Liver (tissue), 9 donors: ENCODE data around the gene NOS1AP. TPM values are rescaled to one million over a fixed set of nuclear protein-coding genes. Genes with fewer than 3 reads are reported as not detected.

Experiments
- DNase-seq: peaks from one replicate; pipeline ENCODE4 v3.0.0-alpha.2; 2017; ENCODE audit warnings: low spot score
- H3K27ac ChIP-seq, 2 donors: one replicate each; pipeline ENCODE4 v1.7.0; 2013; ENCODE audit warnings: inconsistent platforms in 2 of 2, low read length in 2 of 2, control low read depth in 1 of 2, low read depth in 1 of 2, mild to moderate bottlenecking in 1 of 2
- H3K27me3 ChIP-seq, 4 donors: one replicate each; pipeline versions ENCODE4 v1.6.1 to v1.7.0; 2013; ENCODE audit warnings: low read length in 3 of 4, inconsistent platforms in 1 of 4, mild to moderate bottlenecking in 1 of 4, moderate library complexity in 1 of 4; ENCODE audit not compliant: control insufficient read depth in 4 of 4, insufficient read depth in 4 of 4
- H3K36me3 ChIP-seq, 4 donors: one replicate each; pipeline versions ENCODE4 v1.6.1 to v1.7.0; 2013; ENCODE audit warnings: low read length in 3 of 4, mild to moderate bottlenecking in 3 of 4, low read depth in 1 of 4, moderate library complexity in 1 of 4; ENCODE audit not compliant: control insufficient read depth in 4 of 4, insufficient read depth in 3 of 4
- H3K4me1 ChIP-seq, 4 donors: one replicate each; pipeline versions ENCODE4 v1.6.1 to v1.7.0; 2013; ENCODE audit warnings: low read length in 3 of 4, mild to moderate bottlenecking in 3 of 4, moderate library complexity in 1 of 4; ENCODE audit not compliant: control insufficient read depth in 4 of 4, insufficient read depth in 4 of 4
- H3K4me3 ChIP-seq, 3 donors: one replicate each; pipeline versions ENCODE4 v1.6.1 to v1.7.0; 2013; ENCODE audit warnings: low read length in 3 of 3, control low read depth in 1 of 3, low read depth in 1 of 3, mild to moderate bottlenecking in 1 of 3
- H3K9ac ChIP-seq, 2 donors: one replicate each; pipeline ENCODE4 v1.7.0; 2013; ENCODE audit warnings: low read length in 2 of 2, mild to moderate bottlenecking in 2 of 2, moderate library complexity in 2 of 2, control low read depth in 1 of 2, low read depth in 1 of 2
- H3K9me3 ChIP-seq, 4 donors: one replicate each; pipeline versions ENCODE4 v1.6.1 to v1.7.0; 2013; ENCODE audit warnings: low read length in 3 of 4; ENCODE audit not compliant: control insufficient read depth in 4 of 4
- ATF3 ChIP-seq: IDR thresholded peaks from 2 replicates; pipeline ENCODE4 v1.6.1; 2016; ENCODE audit warnings: antibody characterized with exemption
- CTCF ChIP-seq: fragments of 150-350 bp; IDR thresholded peaks from 2 replicates; pipeline ENCODE4 v1.5.1; 2017; ENCODE audit warnings: improper control_type of control experiment, low read depth, low read length; ENCODE audit not compliant: missing input control
- EGR1 ChIP-seq, 2 donors: IDR thresholded peaks; 2 replicates each; pipeline ENCODE4 v1.6.1; 2016 to 2018; ENCODE audit warnings: antibody characterized with exemption in 2 of 2, low read depth in 2 of 2
- FOXA2 ChIP-seq: IDR thresholded peaks from 2 replicates; pipeline ENCODE4 v1.6.1; 2016; ENCODE audit warnings: antibody characterized with exemption
- GABPA ChIP-seq, 2 donors: IDR thresholded peaks in 1 of 2; conservative IDR thresholded peaks in 1 of 2; 2 replicates each; pipeline ENCODE4 v1.6.1; 2016; ENCODE audit warnings: antibody characterized with exemption in 2 of 2, mild to moderate bottlenecking in 1 of 2, moderate library complexity in 1 of 2
- HNF4A ChIP-seq, 2 donors: conservative IDR thresholded peaks; 2 replicates each; pipeline ENCODE4 v1.6.1; 2016; ENCODE audit warnings: antibody characterized with exemption in 2 of 2, mild to moderate bottlenecking in 2 of 2
- HNF4G ChIP-seq: IDR thresholded peaks from 2 replicates; pipeline ENCODE4 v1.6.1; 2016; ENCODE audit warnings: antibody characterized with exemption
- JUND ChIP-seq, 2 donors: IDR thresholded peaks; 2 replicates each; pipeline ENCODE4 v1.6.1; 2016; ENCODE audit warnings: antibody characterized with exemption in 2 of 2
- NR2F2 ChIP-seq: IDR thresholded peaks from 2 replicates; pipeline ENCODE4 v1.6.1; 2016; ENCODE audit warnings: antibody characterized with exemption
- RAD21 ChIP-seq, 2 donors: IDR thresholded peaks; 2 replicates each; pipeline ENCODE4 v1.6.1; 2016; ENCODE audit warnings: antibody characterized with exemption in 2 of 2, mild to moderate bottlenecking in 2 of 2
- RXRA ChIP-seq, 2 donors: IDR thresholded peaks; 2 replicates each; pipeline ENCODE4 v1.6.1; 2017 to 2018; ENCODE audit warnings: antibody characterized with exemption in 2 of 2, mild to moderate bottlenecking in 1 of 2
- TAF1 ChIP-seq: conservative IDR thresholded peaks from 2 replicates; pipeline ENCODE4 v1.6.1; 2016; ENCODE audit warnings: antibody characterized with exemption, mild to moderate bottlenecking
- YY1 ChIP-seq: IDR thresholded peaks from 2 replicates; pipeline ENCODE4 v1.6.1; 2016; ENCODE audit warnings: antibody characterized with exemption, mild to moderate bottlenecking
- ZBTB33 ChIP-seq: IDR thresholded peaks from 2 replicates; pipeline ENCODE4 v1.6.1; 2016; ENCODE audit warnings: antibody characterized with exemption
- WGBS: extraction: QIAGEN DNeasy Blood & Tissue Kit; methylation state at CpG from one replicate; pipeline ENCODE4 v1.1.7; 2013; 5-methylcytosine and 5-hydroxymethylcytosine counted together
- polyA plus RNA-seq, 2 donors: library from polyadenylated mRNA; stranded (reverse) in 1 of 2; unstranded in 1 of 2; fragments of 200-250 nt in 1 of 2; fragments of >200 nt in 1 of 2; fragmentation: Nextera tagmentation in 1 of 2; extraction: Ambion mirVana in 1 of 2; gene quantifications; one replicate each; pipeline versions ENCODE4 v1.2.1 to v1.2.3, GENCODE V29; 2013 to 2015
- total RNA-seq, 2 donors: library from RNA; depleted of rRNA; stranded (reverse); fragments of >200 nt; gene quantifications; one replicate each; pipeline ENCODE4 v1.2.3, GENCODE V29; 2014
- TF ChIP-seq, protein P1 (sequence below): IDR thresholded peaks from 2 replicates; pipeline ENCODE4 v1.6.1; 2016; ENCODE audit warnings: antibody characterized with exemption
- donor health status: healthy.
- donor health status: healthy.
- donor health status: healthy.
- donor health status: healthy.
- donor health status: healthy.

Gene NOS1AP
- total and polyA plus RNA-seq, 4 donors = 1.4 to 13.0 (median 4.5) TPM

DNA sequence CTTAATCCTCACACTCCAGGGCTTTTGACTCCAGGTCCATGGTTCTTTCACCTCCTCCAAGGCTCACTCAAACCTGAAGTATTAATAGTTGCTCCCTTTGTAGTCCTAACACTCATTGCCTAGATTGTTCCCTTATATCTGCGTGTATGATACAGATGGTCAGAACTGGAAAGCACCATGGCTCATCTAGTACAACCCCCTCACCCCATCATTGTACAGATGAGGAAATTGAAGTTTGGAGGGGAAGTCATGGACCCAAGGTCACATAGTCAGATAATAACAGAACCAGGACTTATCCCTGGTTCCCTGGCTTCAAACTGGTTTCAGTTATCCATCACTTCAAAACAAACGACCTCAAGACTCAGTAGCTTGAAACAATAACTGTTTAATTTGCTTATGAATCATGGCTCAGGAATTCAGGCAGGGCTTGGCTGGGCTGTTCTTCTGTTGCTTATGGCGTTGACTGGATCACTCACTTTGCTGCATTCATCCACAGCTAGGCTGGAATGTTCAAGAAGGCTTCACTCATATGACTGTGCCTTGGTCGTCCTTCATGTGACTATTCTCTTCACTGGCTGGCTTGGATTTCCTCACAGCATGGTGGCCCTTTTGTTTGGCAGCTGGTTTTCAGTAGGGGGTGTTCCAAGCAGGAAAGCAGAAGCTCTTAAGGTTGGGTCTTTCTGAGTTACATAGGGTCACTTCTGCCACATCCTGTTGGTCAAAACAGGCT is 5.0 kb downstream of the NOS1AP start:
- TF ChIP-seq RXRA (IDR thresholded peaks at IDR 0.05) (no peak), JUND (IDR thresholded peaks at IDR 0.05) (no peak), CTCF (no peak), TAF1 (no peak), GABPA (IDR thresholded peaks at IDR 0.05 in 1 of 2, conservative IDR thresholded peaks at IDR 0.05 in 1 of 2) (no peak), FOXA2 (no peak), EGR1 (IDR thresholded peaks at IDR 0.05; ENCODE audit: low read depth in 2 of 2) (no peak), ATF3 (no peak), YY1 (no peak), RAD21 (IDR thresholded peaks at IDR 0.05) (no peak), HNF4A (conservative IDR thresholded peaks at IDR 0.05) (no peak), HNF4G (no peak), ZBTB33 (no peak)
- TF ChIP-seq, protein P1, sequence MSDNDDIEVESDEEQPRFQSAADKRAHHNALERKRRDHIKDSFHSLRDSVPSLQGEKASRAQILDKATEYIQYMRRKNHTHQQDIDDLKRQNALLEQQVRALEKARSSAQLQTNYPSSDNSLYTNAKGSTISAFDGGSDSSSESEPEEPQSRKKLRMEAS = no peak
- no peak for DNase-seq
- WGBS = 86% methylated on average over 4 of the region's 4 CpGs
- Histone ChIP-seq H3K27me3 (no peaks in the 10 kb centered on the region), H3K4me1 (peaks cover 0 to 27% (median 24%) of the 10 kb centered on the region in 4 donors), H3K36me3 (no peaks in the 10 kb centered on the region), H3K9ac (no peak overlapping the region), H3K4me3 (no peak overlapping the region), H3K9me3 (no peaks in the 10 kb centered on the region), H3K27ac (no peak overlapping the region)

DNA sequence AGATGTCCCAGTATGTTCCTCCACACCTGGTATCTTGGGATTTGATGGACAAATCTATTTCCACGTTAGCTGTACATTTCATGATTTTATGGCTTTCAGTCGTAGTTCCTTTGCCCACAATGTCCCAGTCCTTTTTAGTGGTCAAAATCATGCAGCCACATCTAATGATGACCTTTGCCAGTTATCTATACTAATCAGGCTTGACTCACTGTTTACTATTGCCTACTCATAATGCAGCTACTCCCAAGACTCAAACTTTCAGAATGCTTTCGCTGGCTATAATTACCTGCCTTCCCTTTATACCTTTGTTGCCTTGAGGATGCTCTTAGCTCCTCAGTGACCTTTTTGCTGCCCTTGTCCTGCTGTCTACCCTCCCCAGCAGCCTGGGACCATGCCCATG is 6.4 kb downstream of the NOS1AP start:
- TF ChIP-seq EGR1 (IDR thresholded peaks at IDR 0.05; ENCODE audit: low read depth in 2 of 2) (no peak), NR2F2 (no peak)
- Histone ChIP-seq H3K27me3 (no peaks in the 10 kb centered on the region), H3K36me3 (no peaks in the 10 kb centered on the region), H3K9ac (no peak overlapping the region), H3K4me3 (no peak overlapping the region), H3K9me3 (no peaks in the 10 kb centered on the region), H3K4me1 (peaks cover 0 to 25% (median 23%) of the 10 kb centered on the region in 4 donors), H3K27ac (no peak overlapping the region)
- 87% methylated on average over 3 of the region's 3 CpGs for WGBS
- no peak for DNase-seq
